OCI-LY3 (cell line): ENCODE data around the gene WWOX.

Experiments used
- H2AFZ ChIP-seq: fragments of 200-600, 300-600 bp; shearing (Covaris generic); 2 replicates; pipeline ENCODE4 v1.6.0; 2014; ENCODE audit warnings: antibody characterized with exemption, low read depth, low read length
- H3K27ac ChIP-seq: fragments of 200-600, 300-600 bp; sonication (generic); 2 replicates; pipeline ENCODE4 v1.5.1; 2014; ENCODE audit warnings: mild to moderate bottlenecking, low read length, moderate library complexity, mixed read lengths
- H3K27me3 ChIP-seq: fragments of 200-600, 300-600 bp; sonication (generic); 2 replicates; pipeline ENCODE4 v1.6.1; 2014; ENCODE audit warnings: low read depth, low read length, mixed read lengths
- H3K36me3 ChIP-seq: fragments of 200-600, 300-600 bp; sonication (generic); replicated peaks from 2 replicates; pipeline ENCODE3; 2014; ENCODE audit warnings: low read depth, low read length, mixed read lengths
- H3K4me1 ChIP-seq: fragments of 300-600, 200-600 bp; sonication (generic); 2 replicates; pipeline ENCODE4 v1.6.1; 2014; ENCODE audit warnings: low read length, mixed read lengths
- H3K4me2 ChIP-seq: fragments of 200-600, 300-600 bp; sonication (generic); 2 replicates; pipeline ENCODE4 v1.6.1; 2014; ENCODE audit warnings: low read length, mixed read lengths
- H3K4me3 ChIP-seq: fragments of 300-600, 200-600 bp; sonication (generic); 2 replicates; pipeline ENCODE4 v1.5.1; 2014; ENCODE audit warnings: antibody characterized with exemption, mild to moderate bottlenecking, low read length, moderate library complexity
- H3K79me2 ChIP-seq: fragments of 300-600, 200-600 bp; shearing (Covaris generic); 2 replicates; pipeline ENCODE4 v1.6.1; 2014; ENCODE audit warnings: mild to moderate bottlenecking, low read length, mixed read lengths
- H3K9ac ChIP-seq: fragments of 300-600, 200-600 bp; shearing (Covaris generic); 2 replicates; pipeline ENCODE4 v1.6.0; 2014; ENCODE audit warnings: mild to moderate bottlenecking, low read length, moderate library complexity
- H3K9me3 ChIP-seq: fragments of 200-600, 300-600 bp; shearing (Covaris generic); 2 replicates; pipeline ENCODE4 v1.6.1; 2014; ENCODE audit warnings: low read length, mixed read lengths; ENCODE audit not compliant: insufficient read depth
- H4K20me1 ChIP-seq: fragments of 200-600, 300-600 bp; sonication (generic); 2 replicates; pipeline ENCODE4 v1.6.1; 2016; ENCODE audit warnings: low read length, mixed read lengths; ENCODE audit not compliant: insufficient read depth
- CTCF ChIP-seq: fragments of 200-600, 300-600 bp; sonication (generic); IDR thresholded peaks from 2 replicates; pipeline ENCODE4 v1.5.1; 2014; ENCODE audit warnings: antibody characterized with exemption, low read length, low read depth
- EZH2phosphoT487 ChIP-seq: fragments of 200-600 bp; shearing (Covaris generic); IDR thresholded peaks from 2 replicates; pipeline ENCODE4 v1.6.1; 2018; ENCODE audit warnings: antibody characterized with exemption, mixed run types, low read depth

The WWOX gene

GRCh38 chr16:78813661-78814311 lies 714.3 kb downstream of the WWOX start:
- Histone ChIP-seq H4K20me1 (no peaks in the 10 kb centered on the region), H2AFZ (no peak overlapping the region), H3K36me3 (no peaks in the 10 kb centered on the region), H3K79me2 (no peaks in the 10 kb centered on the region), H3K9me3 (no peaks in the 10 kb centered on the region), H3K4me1 (no peaks in the 10 kb centered on the region), H3K27ac (no peak overlapping the region), H3K27me3 (no peaks in the 10 kb centered on the region), H3K9ac (no peak overlapping the region), H3K4me2 (no peak overlapping the region), H3K4me3 (no peak overlapping the region)
- no peak for TF ChIP-seq EZH2phosphoT487
- TF ChIP-seq CTCF: no peak

GRCh38 chr16:78815713-78816112 lies 716.3 kb downstream of the WWOX start:
- no peaks in the 10 kb centered on the region for H3K79me2 ChIP-seq
- H3K27me3 ChIP-seq: no peaks in the 10 kb centered on the region
- no peak overlapping the region for H3K4me3 ChIP-seq
- H4K20me1 ChIP-seq: no peaks in the 10 kb centered on the region
- H3K4me1 ChIP-seq: no peaks in the 10 kb centered on the region
- TF ChIP-seq CTCF: no peak
- no peak for TF ChIP-seq EZH2phosphoT487
- H3K36me3 ChIP-seq: no peaks in the 10 kb centered on the region
- no peak overlapping the region for H3K4me2 ChIP-seq
- H3K27ac ChIP-seq: no peak overlapping the region
- no peak overlapping the region for H3K9ac ChIP-seq
- no peak overlapping the region for H2AFZ ChIP-seq
- H3K9me3 ChIP-seq: no peaks in the 10 kb centered on the region

GRCh38 chr16:78816499-78817195 lies 717.2 kb downstream of the WWOX start:
- H3K79me2 ChIP-seq: no peaks in the 10 kb centered on the region
- no peak overlapping the region for H3K27ac ChIP-seq
- H3K4me3 ChIP-seq: no peak overlapping the region
- H3K9me3 ChIP-seq: no peaks in the 10 kb centered on the region
- no peak overlapping the region for H3K4me2 ChIP-seq
- H2AFZ ChIP-seq: no peak overlapping the region
- H3K27me3 ChIP-seq: no peaks in the 10 kb centered on the region
- H4K20me1 ChIP-seq: no peaks in the 10 kb centered on the region
- H3K36me3 ChIP-seq: no peaks in the 10 kb centered on the region
- TF ChIP-seq EZH2phosphoT487: no peak
- TF ChIP-seq CTCF: no peak
- no peak overlapping the region for H3K9ac ChIP-seq
- H3K4me1 ChIP-seq: no peaks in the 10 kb centered on the region

GRCh38 chr16:78817200-78817739 lies 717.8 kb downstream of the WWOX start:
- Histone ChIP-seq H3K4me1 (no peaks in the 10 kb centered on the region), H3K4me3 (no peak overlapping the region), H3K4me2 (no peak overlapping the region), H3K9me3 (no peaks in the 10 kb centered on the region), H4K20me1 (no peaks in the 10 kb centered on the region), H3K27ac (no peak overlapping the region), H2AFZ (no peak overlapping the region), H3K79me2 (no peaks in the 10 kb centered on the region), H3K27me3 (no peaks in the 10 kb centered on the region), H3K36me3 (no peaks in the 10 kb centered on the region), H3K9ac (no peak overlapping the region)
- TF ChIP-seq CTCF (no peak), EZH2phosphoT487 (no peak)
